ENCODE results near the gene DIP2B.

DIP2B gene

GRCh38 chr12:50530532-50530931 is 25.7 kb downstream of the DIP2B start:
- no peak overlapping the region for H3K4me3 ChIP-seq (ENCODE audit: low read depth, low read length)
- no peak for DNase-seq (ENCODE audit: low read depth)
- TF ChIP-seq MYC (IDR thresholded peaks at IDR 0.05; ENCODE audit: low read depth, low read length) (no peak), POLR2A (IDR thresholded peaks at IDR 0.05; ENCODE audit: extremely low read depth, insufficient read length) (no peak), CTCF (IDR thresholded peaks at IDR 0.05; ENCODE audit: low read depth, low read length) (no peak), MAX (IDR thresholded peaks at IDR 0.05; ENCODE audit: low read depth, low read length) (no peak)

GRCh38 chr12:50533203-50533584 is 28.4 kb downstream of the DIP2B start:
- H3K4me3 ChIP-seq (ENCODE audit: low read depth, low read length): no peak overlapping the region
- DNase-seq (ENCODE audit: low read depth): no peak
- TF ChIP-seq MAX (IDR thresholded peaks at IDR 0.05; ENCODE audit: low read depth, low read length): no peak
- no peak for TF ChIP-seq CTCF (IDR thresholded peaks at IDR 0.05; ENCODE audit: low read depth, low read length)
- TF ChIP-seq MYC (IDR thresholded peaks at IDR 0.05; ENCODE audit: low read depth, low read length): no peak
- no peak for TF ChIP-seq POLR2A (IDR thresholded peaks at IDR 0.05; ENCODE audit: extremely low read depth, insufficient read length)

- no peak for DNase-seq (ENCODE audit: low read depth)
- no peak overlapping the region for H3K4me3 ChIP-seq (ENCODE audit: low read depth, low read length)
- TF ChIP-seq CTCF (IDR thresholded peaks at IDR 0.05; ENCODE audit: low read depth, low read length): no peak
- TF ChIP-seq MAX (IDR thresholded peaks at IDR 0.05; ENCODE audit: low read depth, low read length): no peak
- TF ChIP-seq POLR2A (IDR thresholded peaks at IDR 0.05; ENCODE audit: extremely low read depth, insufficient read length): no peak
- no peak for TF ChIP-seq MYC (IDR thresholded peaks at IDR 0.05; ENCODE audit: low read depth, low read length)
These were observed 29.2 kb downstream of the DIP2B start for GRCh38 chr12:50533971-50534370.

- TF ChIP-seq MAX (IDR thresholded peaks at IDR 0.05; ENCODE audit: low read depth, low read length): no peak
- no peak for TF ChIP-seq CTCF (IDR thresholded peaks at IDR 0.05; ENCODE audit: low read depth, low read length)
- no peak for TF ChIP-seq MYC (IDR thresholded peaks at IDR 0.05; ENCODE audit: low read depth, low read length)
- TF ChIP-seq POLR2A (IDR thresholded peaks at IDR 0.05; ENCODE audit: extremely low read depth, insufficient read length): no peak
- H3K4me3 ChIP-seq (ENCODE audit: low read depth, low read length): no peak overlapping the region
- DNase-seq (ENCODE audit: low read depth): no peak
These were observed 32.2 kb downstream of the DIP2B start for GRCh38 chr12:50536831-50537537.

GRCh38 chr12:50537538-50537919 is 32.7 kb downstream of the DIP2B start:
- no peak for DNase-seq (ENCODE audit: low read depth)
- no peak for TF ChIP-seq MAX (IDR thresholded peaks at IDR 0.05; ENCODE audit: low read depth, low read length)
- no peak for TF ChIP-seq POLR2A (IDR thresholded peaks at IDR 0.05; ENCODE audit: extremely low read depth, insufficient read length)
- no peak for TF ChIP-seq MYC (IDR thresholded peaks at IDR 0.05; ENCODE audit: low read depth, low read length)
- no peak overlapping the region for H3K4me3 ChIP-seq (ENCODE audit: low read depth, low read length)

GRCh38 chr12:50538182-50538581 is 33.4 kb downstream of the DIP2B start:
- no peak overlapping the region for H3K4me3 ChIP-seq (ENCODE audit: low read depth, low read length)
- no peak for DNase-seq (ENCODE audit: low read depth)
- TF ChIP-seq MAX (IDR thresholded peaks at IDR 0.05; ENCODE audit: low read depth, low read length) (no peak), MYC (IDR thresholded peaks at IDR 0.05; ENCODE audit: low read depth, low read length) (no peak), POLR2A (IDR thresholded peaks at IDR 0.05; ENCODE audit: extremely low read depth, insufficient read length) (no peak), CTCF (IDR thresholded peaks at IDR 0.05; ENCODE audit: low read depth, low read length) (no peak)

Measured in NB4 (cell line).